ENCODE measurements around the gene PABPC1L. TPM values are rescaled to one million over a fixed set of nuclear protein-coding genes. Genes with fewer than 3 reads are reported as not detected.

PABPC1L gene
- total RNA-seq, 1 donor = 6.6 TPM

- no peaks in the 10 kb centered on the region for H3K27me3 ChIP-seq (ENCODE audit: insufficient read depth, low read length)
- no peak overlapping the region for H3K4me3 ChIP-seq (ENCODE audit: low read length)
- no peaks in the 10 kb centered on the region for H3K4me1 ChIP-seq (ENCODE audit: insufficient read depth, low read length)
- no peaks in the 10 kb centered on the region for H3K9me3 ChIP-seq (ENCODE audit: low read depth, low read length)
Observed at GRCh38 chr20:44917399-44917798, 7.5 kb downstream of the PABPC1L start.

- Histone ChIP-seq H3K27me3 (ENCODE audit: insufficient read depth, low read length) (no peaks in the 10 kb centered on the region), H3K4me1 (ENCODE audit: insufficient read depth, low read length) (no peaks in the 10 kb centered on the region), H3K9me3 (ENCODE audit: low read depth, low read length) (no peaks in the 10 kb centered on the region), H3K4me3 (ENCODE audit: low read length) (no peak overlapping the region)
Observed at GRCh38 chr20:44918342-44918741, 8.5 kb downstream of the PABPC1L start.

- Histone ChIP-seq H3K27me3 (ENCODE audit: insufficient read depth, low read length) (no peaks in the 10 kb centered on the region), H3K4me3 (ENCODE audit: low read length) (no peak overlapping the region), H3K9me3 (ENCODE audit: low read depth, low read length) (no peaks in the 10 kb centered on the region), H3K4me1 (ENCODE audit: insufficient read depth, low read length) (no peaks in the 10 kb centered on the region)
Observed at GRCh38 chr20:44918761-44919160, 8.9 kb downstream of the PABPC1L start.

GRCh38 chr20:44921447-44921846 lies 11.6 kb downstream of the PABPC1L start:
- Histone ChIP-seq H3K27me3 (ENCODE audit: insufficient read depth, low read length) (no peaks in the 10 kb centered on the region), H3K4me1 (ENCODE audit: insufficient read depth, low read length) (no peaks in the 10 kb centered on the region), H3K9me3 (ENCODE audit: low read depth, low read length) (no peaks in the 10 kb centered on the region), H3K4me3 (ENCODE audit: low read length) (no peak overlapping the region)

- Histone ChIP-seq H3K4me3 (ENCODE audit: low read length) (no peak overlapping the region), H3K9me3 (ENCODE audit: low read depth, low read length) (no peaks in the 10 kb centered on the region), H3K27me3 (ENCODE audit: insufficient read depth, low read length) (no peaks in the 10 kb centered on the region), H3K4me1 (ENCODE audit: insufficient read depth, low read length) (no peaks in the 10 kb centered on the region)
Observed at GRCh38 chr20:44924541-44924940, 14.7 kb downstream of the PABPC1L start.

GRCh38 chr20:44928595-44928994 lies 18.7 kb downstream of the PABPC1L start:
- H3K4me1 ChIP-seq (ENCODE audit: insufficient read depth, low read length) = no peaks in the 10 kb centered on the region
- no peaks in the 10 kb centered on the region for H3K27me3 ChIP-seq (ENCODE audit: insufficient read depth, low read length)
- no peak overlapping the region for H3K4me3 ChIP-seq (ENCODE audit: low read length)
- H3K9me3 ChIP-seq (ENCODE audit: low read depth, low read length) = no peaks in the 10 kb centered on the region

- H3K27me3 ChIP-seq (ENCODE audit: insufficient read depth, low read length) = no peaks in the 10 kb centered on the region
- H3K4me3 ChIP-seq (ENCODE audit: low read length) = no peak overlapping the region
- no peaks in the 10 kb centered on the region for H3K4me1 ChIP-seq (ENCODE audit: insufficient read depth, low read length)
- H3K9me3 ChIP-seq (ENCODE audit: low read depth, low read length) = no peaks in the 10 kb centered on the region
Observed at GRCh38 chr20:44930517-44931168, 20.8 kb downstream of the PABPC1L start.

GRCh38 chr20:44931911-44932310 lies 22.1 kb downstream of the PABPC1L start:
- Histone ChIP-seq H3K4me3 (ENCODE audit: low read length) (no peak overlapping the region), H3K4me1 (ENCODE audit: insufficient read depth, low read length) (no peaks in the 10 kb centered on the region), H3K9me3 (ENCODE audit: low read depth, low read length) (no peaks in the 10 kb centered on the region), H3K27me3 (ENCODE audit: insufficient read depth, low read length) (no peaks in the 10 kb centered on the region)

GRCh38 chr20:44932916-44933315 lies 23.1 kb downstream of the PABPC1L start:
- Histone ChIP-seq H3K4me3 (ENCODE audit: low read length) (no peak overlapping the region), H3K4me1 (ENCODE audit: insufficient read depth, low read length) (no peaks in the 10 kb centered on the region), H3K27me3 (ENCODE audit: insufficient read depth, low read length) (no peaks in the 10 kb centered on the region), H3K9me3 (ENCODE audit: low read depth, low read length) (no peaks in the 10 kb centered on the region)

- Histone ChIP-seq H3K4me1 (ENCODE audit: insufficient read depth, low read length) (no peaks in the 10 kb centered on the region), H3K9me3 (ENCODE audit: low read depth, low read length) (no peaks in the 10 kb centered on the region), H3K4me3 (ENCODE audit: low read length) (no peak overlapping the region), H3K27me3 (ENCODE audit: insufficient read depth, low read length) (no peaks in the 10 kb centered on the region)
Observed at GRCh38 chr20:44936510-44936909, 26.6 kb downstream of the PABPC1L start.

- H3K27me3 ChIP-seq (ENCODE audit: insufficient read depth, low read length) = no peaks in the 10 kb centered on the region
- no peaks in the 10 kb centered on the region for H3K9me3 ChIP-seq (ENCODE audit: low read depth, low read length)
- no peaks in the 10 kb centered on the region for H3K4me1 ChIP-seq (ENCODE audit: insufficient read depth, low read length)
- no peak overlapping the region for H3K4me3 ChIP-seq (ENCODE audit: low read length)
Observed at GRCh38 chr20:44938637-44939036, 28.8 kb downstream of the PABPC1L start.

GRCh38 chr20:44941120-44941691 lies 31.3 kb downstream of the PABPC1L start:
- Histone ChIP-seq H3K4me1 (ENCODE audit: insufficient read depth, low read length) (no peaks in the 10 kb centered on the region), H3K9me3 (ENCODE audit: low read depth, low read length) (no peaks in the 10 kb centered on the region), H3K27me3 (ENCODE audit: insufficient read depth, low read length) (no peaks in the 10 kb centered on the region), H3K4me3 (ENCODE audit: low read length) (no peak overlapping the region)

- Histone ChIP-seq H3K4me1 (ENCODE audit: insufficient read depth, low read length) (peaks cover 7% of the 10 kb centered on the region), H3K27me3 (ENCODE audit: insufficient read depth, low read length) (no peaks in the 10 kb centered on the region), H3K4me3 (ENCODE audit: low read length) (no peak overlapping the region), H3K9me3 (ENCODE audit: low read depth, low read length) (no peaks in the 10 kb centered on the region)
Observed at GRCh38 chr20:44942264-44942973, 32.6 kb downstream of the PABPC1L start.

- Histone ChIP-seq H3K4me3 (ENCODE audit: low read length) (no peak overlapping the region), H3K27me3 (ENCODE audit: insufficient read depth, low read length) (no peaks in the 10 kb centered on the region), H3K9me3 (ENCODE audit: low read depth, low read length) (no peaks in the 10 kb centered on the region), H3K4me1 (ENCODE audit: insufficient read depth, low read length) (peaks cover 7% of the 10 kb centered on the region)
Observed at GRCh38 chr20:44943828-44944227, 34.0 kb downstream of the PABPC1L start.

- H3K27me3 ChIP-seq (ENCODE audit: insufficient read depth, low read length) = no peaks in the 10 kb centered on the region
- peaks cover 7% of the 10 kb centered on the region for H3K4me1 ChIP-seq (ENCODE audit: insufficient read depth, low read length)
- H3K9me3 ChIP-seq (ENCODE audit: low read depth, low read length) = no peaks in the 10 kb centered on the region
- no peak overlapping the region for H3K4me3 ChIP-seq (ENCODE audit: low read length)
Observed at GRCh38 chr20:44945261-44945660, 35.4 kb downstream of the PABPC1L start.
